Adrenal gland (tissue), 5 donors: ENCODE data around the gene TMEM33.

Experiments used
- CTCF ChIP-seq, 6 experiments: fragments of 450-650 bp in 4 of 6; fragments of 200-600 bp in 2 of 6; sonication (generic) in 1 of 6; IDR thresholded peaks; 1 replicate in 5 of 6; 2 replicates in 1 of 6; pipeline versions ENCODE4 v1.5.1 to v1.8.0; 2016 to 2021; ENCODE audit warnings: antibody characterized with exemption in 6 of 6, mild to moderate bottlenecking in 2 of 6, moderate library complexity in 1 of 6
- POLR2A ChIP-seq, 2 donors: fragments of 450-650 bp; IDR thresholded peaks; one replicate each; pipeline ENCODE4 v1.6.1; 2017; ENCODE audit warnings: antibody characterized with exemption in 2 of 2, mild to moderate bottlenecking in 2 of 2, moderate library complexity in 1 of 2
- donor health status: DM: no; HTN: no; CAD: no.

GRCh38 chr4:41957634-41958033 is 22.4 kb downstream of the TMEM33 start:
- TF ChIP-seq POLR2A (IDR thresholded peaks at IDR 0.05), result no peak
- peak in 5 of 6 experiments; percentile 13 to 39 (median 28) for TF ChIP-seq CTCF (IDR thresholded peaks at IDR 0.05)
